Lower leg skin (tissue), 4 donors: Measurements from ENCODE around the gene COL25A1. TPM values are rescaled to one million over a fixed set of nuclear protein-coding genes. Genes with fewer than 3 reads are reported as not detected.
"Not testable (repeated sequence)": the region's sequence is repeated elsewhere in the genome, so short reads cannot be mapped to it uniquely, and the experiment has no call there.

ENCODE experiments used
- DNase-seq, 2 donors: peaks; one replicate each; pipeline ENCODE4 v3.0.0-alpha.2; 2019; ENCODE audit warnings: low spot score in 2 of 2
- H3K4me3 ChIP-seq: fragments of 200-600 bp; sonication (generic); 2 replicates; pipeline ENCODE4 v1.5.1; 2017; ENCODE audit warnings: mild to moderate bottlenecking, low read depth; ENCODE audit not compliant: poor library complexity, severe bottlenecking
- POLR2A ChIP-seq, 2 donors: fragments of 450-650 bp; IDR thresholded peaks; one replicate each; pipeline ENCODE4 v1.6.1; 2016 to 2017; ENCODE audit warnings: antibody characterized with exemption in 2 of 2, mild to moderate bottlenecking in 1 of 2, moderate library complexity in 1 of 2
- whole genome bisulfite sequencing, 2 donors: methylation state at CpG; one replicate each; pipeline ENCODE4 v1.1.5; 2018; 5-methylcytosine and 5-hydroxymethylcytosine counted together
- intact Hi-C: fragments of 100-400 bp; cut with DNase I; formaldehyde crosslinking; loops from one replicate; pipeline ENCODE4 v1.15.0; 2023; ENCODE audit warnings: low total_unique reads
- total RNA-seq, 4 donors: library from RNA; depleted of rRNA; stranded (reverse); fragments of >200 nt; gene quantifications; one replicate each; pipeline ENCODE4 v1.1.0, GENCODE V29; 2016
- TF ChIP-seq, protein P1 (sequence below), 3 donors: fragments of 450-650 bp; IDR thresholded peaks; one replicate each; pipeline ENCODE4 v1.5.1; 2016; ENCODE audit warnings: antibody characterized with exemption in 3 of 3, mild to moderate bottlenecking in 3 of 3, moderate library complexity in 2 of 3

The COL25A1 gene
- total RNA-seq, 4 donors from 2014 or later = 0.42 to 2.4 (median 1.5) TPM

DNA sequence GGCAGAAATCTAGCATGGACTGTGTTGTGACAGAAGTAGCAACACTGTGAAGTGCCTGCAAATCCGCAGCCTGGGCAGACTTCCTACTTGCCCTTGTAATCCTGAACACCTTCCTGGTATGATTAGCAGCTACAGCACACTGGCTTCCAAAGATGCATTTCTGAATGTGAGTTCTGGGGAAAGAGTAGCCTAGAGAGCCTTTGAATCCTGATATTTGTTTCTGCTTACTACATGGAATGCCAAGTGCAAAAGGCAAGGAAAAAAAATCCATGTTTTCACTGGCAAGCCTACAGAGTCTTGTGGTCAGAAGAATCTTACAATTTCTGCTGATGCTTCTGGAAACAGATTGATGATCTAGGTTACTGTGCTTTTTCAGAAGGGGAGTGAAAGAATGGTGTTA is 223.7 kb downstream of the COL25A1 start:
- WGBS, 2 donors = 46 to 63% methylated on average over 1 of the region's 1 CpG
- TF ChIP-seq, protein P1, sequence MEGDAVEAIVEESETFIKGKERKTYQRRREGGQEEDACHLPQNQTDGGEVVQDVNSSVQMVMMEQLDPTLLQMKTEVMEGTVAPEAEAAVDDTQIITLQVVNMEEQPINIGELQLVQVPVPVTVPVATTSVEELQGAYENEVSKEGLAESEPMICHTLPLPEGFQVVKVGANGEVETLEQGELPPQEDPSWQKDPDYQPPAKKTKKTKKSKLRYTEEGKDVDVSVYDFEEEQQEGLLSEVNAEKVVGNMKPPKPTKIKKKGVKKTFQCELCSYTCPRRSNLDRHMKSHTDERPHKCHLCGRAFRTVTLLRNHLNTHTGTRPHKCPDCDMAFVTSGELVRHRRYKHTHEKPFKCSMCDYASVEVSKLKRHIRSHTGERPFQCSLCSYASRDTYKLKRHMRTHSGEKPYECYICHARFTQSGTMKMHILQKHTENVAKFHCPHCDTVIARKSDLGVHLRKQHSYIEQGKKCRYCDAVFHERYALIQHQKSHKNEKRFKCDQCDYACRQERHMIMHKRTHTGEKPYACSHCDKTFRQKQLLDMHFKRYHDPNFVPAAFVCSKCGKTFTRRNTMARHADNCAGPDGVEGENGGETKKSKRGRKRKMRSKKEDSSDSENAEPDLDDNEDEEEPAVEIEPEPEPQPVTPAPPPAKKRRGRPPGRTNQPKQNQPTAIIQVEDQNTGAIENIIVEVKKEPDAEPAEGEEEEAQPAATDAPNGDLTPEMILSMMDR (IDR thresholded peaks at IDR 0.05) = no peak
- TF ChIP-seq POLR2A (IDR thresholded peaks at IDR 0.05) = no peak
- H3K4me3 ChIP-seq = no peak overlapping the region
- intact Hi-C loops = no loop called here
- DNase-seq = no peak

GRCh38 chr4:109077505-109077904 is 225.0 kb downstream of the COL25A1 start:
- H3K4me3 ChIP-seq = no peak overlapping the region
- intact Hi-C loops = no loop called here
- TF ChIP-seq, protein P1 (IDR thresholded peaks at IDR 0.05) = no peak
- no peak for TF ChIP-seq POLR2A (IDR thresholded peaks at IDR 0.05)
- DNase-seq = no peak
- WGBS, 2 donors = 69 to 78% methylated on average over 3 of the region's 3 CpGs

DNA sequence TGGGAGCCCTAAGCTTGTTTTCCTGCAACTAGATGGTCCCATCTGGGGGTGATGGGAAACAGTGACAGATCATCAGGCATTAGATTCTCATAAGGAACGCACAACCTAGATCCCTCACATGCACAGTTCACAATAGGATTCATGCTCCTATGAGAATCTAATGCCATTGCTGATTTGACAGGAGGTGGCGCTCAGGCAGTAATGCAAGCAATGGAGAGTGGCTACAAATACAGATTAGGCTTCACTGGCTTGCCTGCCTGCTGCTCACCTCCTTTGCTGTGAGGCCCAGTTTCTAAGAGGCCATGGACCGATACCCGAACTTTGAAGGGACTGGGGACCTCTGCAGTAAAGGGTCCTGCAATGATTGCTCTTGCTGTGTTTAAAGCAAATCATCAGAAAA is 225.7 kb downstream of the COL25A1 start:
- 95 to 96% methylated on average over 4 of the region's 4 CpGs for WGBS, 2 donors
- DNase-seq, H3K4me3 ChIP-seq, intact Hi-C loops: not testable (repeated sequence)

DNA sequence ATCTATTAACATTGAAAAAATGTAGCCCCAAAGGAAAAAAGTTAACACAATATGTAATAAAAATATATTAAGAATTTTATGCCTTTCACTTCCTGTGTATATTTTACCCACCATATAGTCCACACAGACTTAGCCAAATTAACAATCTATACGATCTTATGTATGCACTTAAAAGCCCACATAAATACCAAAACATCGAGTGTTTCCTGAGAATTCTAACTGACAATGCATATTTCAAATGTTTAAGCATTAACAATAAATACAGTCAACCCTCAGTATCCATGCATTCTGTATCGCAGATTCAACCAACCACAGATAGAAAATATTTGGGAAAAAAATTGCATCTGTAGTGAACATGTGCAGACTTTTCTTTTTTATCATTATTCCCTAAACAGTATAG is 226.8 kb downstream of the COL25A1 start:
- intact Hi-C loops = no loop called here
- WGBS, 2 donors = 89% methylated on average over 3 of the region's 3 CpGs

GRCh38 chr4:109072595-109072994 is 229.9 kb downstream of the COL25A1 start:
- DNase-seq = peak in 1 of 2 donors; percentile 67
- TF ChIP-seq, protein P1 (IDR thresholded peaks at IDR 0.05) = no peak
- TF ChIP-seq POLR2A (IDR thresholded peaks at IDR 0.05) = no peak
- intact Hi-C loops = no loop called here
- no peak overlapping the region for H3K4me3 ChIP-seq
- 41 to 47% methylated on average over 2 of the region's 2 CpGs for WGBS, 2 donors

More for the DNA sequence above, 226.8 kb downstream of the COL25A1 start:
- TF ChIP-seq, protein P1 (IDR thresholded peaks at IDR 0.05) = no peak
- TF ChIP-seq POLR2A (IDR thresholded peaks at IDR 0.05) = no peak
- H3K4me3 ChIP-seq = no peak overlapping the region
- DNase-seq = no peak

DNA sequence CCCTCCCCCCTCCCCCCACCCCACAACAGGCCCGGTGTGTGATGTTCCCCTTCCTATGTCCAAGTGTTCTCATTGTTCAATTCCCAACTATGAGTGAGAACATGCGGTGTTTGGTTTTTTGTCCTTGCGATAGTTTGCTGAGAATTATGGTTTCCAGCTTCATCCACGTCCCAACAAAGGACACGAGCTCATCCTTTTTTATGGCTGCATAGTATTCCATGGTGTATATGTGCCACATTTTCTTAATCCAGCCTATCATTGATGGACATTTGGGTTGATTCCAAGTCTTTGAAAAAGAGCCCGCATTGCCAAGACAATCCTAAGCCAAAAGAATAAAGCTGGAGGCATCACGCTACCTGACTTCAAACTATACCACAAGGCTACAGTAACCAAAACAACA is 231.8 kb downstream of the COL25A1 start:
- H3K4me3 ChIP-seq, DNase-seq, intact Hi-C loops: not testable (repeated sequence)
- 86 to 95% methylated on average over 7 of the region's 7 CpGs for WGBS, 2 donors

- H3K4me3 ChIP-seq = no peak overlapping the region
- peak; percentile 28 to 86 for DNase-seq
- 61 to 63% methylated on average over 4 of the region's 4 CpGs for WGBS, 2 donors
- TF ChIP-seq, protein P1 (IDR thresholded peaks at IDR 0.05) = no peak
- no peak for TF ChIP-seq POLR2A (IDR thresholded peaks at IDR 0.05)
- intact Hi-C loops = no loop called here
Measured at GRCh38 chr4:109067508-109068235, 234.8 kb downstream of the COL25A1 start.
